Amniotic epithelial cell (primary cell): ENCODE data around the gene GCSAM.

ENCODE experiments used
- DNase-seq: peaks from one replicate; pipeline ENCODE4 v3.0.0-alpha.2; 2010; ENCODE audit warnings: low read depth

The GCSAM gene

DNA sequence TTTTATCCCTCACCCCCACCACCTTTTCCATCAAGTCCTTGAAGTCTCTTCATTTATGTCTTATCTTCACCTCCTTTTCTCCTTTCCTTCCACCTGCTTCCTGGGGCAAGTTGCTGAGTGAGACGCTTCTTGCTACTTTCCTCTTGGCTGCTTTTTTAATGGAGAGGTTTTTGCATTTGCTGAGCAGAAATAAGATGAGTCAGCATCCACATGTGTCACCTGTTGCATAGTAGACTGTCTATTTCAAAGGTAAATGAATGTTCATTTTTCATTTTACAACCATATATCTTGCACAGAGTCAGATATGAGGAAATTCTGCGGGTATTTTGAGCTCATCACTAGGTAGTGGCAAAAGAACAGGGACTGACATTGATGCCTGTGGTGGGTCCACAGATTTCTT is 28.3 kb downstream of the GCSAM start:
- DNase-seq: no peak

DNA sequence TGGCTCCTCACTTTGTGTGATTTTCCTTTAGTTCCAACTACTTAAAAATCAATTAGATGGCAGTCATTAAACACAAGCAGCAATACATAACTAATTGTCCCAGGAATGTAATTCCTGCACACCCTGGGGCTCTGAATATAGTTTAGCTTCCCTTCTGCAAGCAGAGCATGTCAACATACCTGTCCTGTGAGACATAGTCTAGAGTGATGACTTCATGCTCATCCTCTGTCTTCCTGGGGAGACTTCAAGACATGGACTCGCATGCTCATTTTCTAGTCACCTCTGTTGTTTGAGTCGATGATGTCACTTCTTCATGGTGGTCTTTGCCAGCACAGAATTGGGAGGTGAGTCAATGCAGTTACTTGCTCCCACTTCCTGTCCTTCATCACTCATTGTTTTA is 31.1 kb downstream of the GCSAM start:
- peak; percentile 59 for DNase-seq

- DNase-seq: peak; percentile 99
These were observed 35.7 kb downstream of the GCSAM start for GRCh38 chr3:112097378-112097777.

DNA sequence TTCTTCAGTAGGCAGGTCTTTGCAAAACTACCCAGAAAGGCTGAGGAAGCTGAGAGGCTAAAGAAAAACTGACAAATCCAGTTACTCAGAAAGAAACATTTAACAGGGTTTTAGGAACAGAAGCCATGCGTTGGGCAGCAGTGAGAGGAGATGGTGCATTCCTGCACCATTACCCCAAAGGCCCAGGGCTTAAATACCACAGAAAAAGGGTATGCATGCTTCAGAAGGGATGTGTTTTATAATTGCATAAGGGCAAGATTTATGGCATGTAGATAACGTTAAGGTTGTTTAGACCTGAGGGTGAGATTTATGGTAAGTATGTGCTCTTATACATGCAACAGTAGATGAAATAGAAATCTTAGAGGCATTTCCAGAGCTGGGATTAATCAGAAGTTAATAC is 36.9 kb downstream of the GCSAM start:
- peak; percentile 97 for DNase-seq

- DNase-seq: no peak
These were observed 37.3 kb downstream of the GCSAM start for GRCh38 chr3:112095731-112096130.

GRCh38 chr3:112093180-112093522 is 39.9 kb downstream of the GCSAM start:
- peak; percentile 63 for DNase-seq

DNA sequence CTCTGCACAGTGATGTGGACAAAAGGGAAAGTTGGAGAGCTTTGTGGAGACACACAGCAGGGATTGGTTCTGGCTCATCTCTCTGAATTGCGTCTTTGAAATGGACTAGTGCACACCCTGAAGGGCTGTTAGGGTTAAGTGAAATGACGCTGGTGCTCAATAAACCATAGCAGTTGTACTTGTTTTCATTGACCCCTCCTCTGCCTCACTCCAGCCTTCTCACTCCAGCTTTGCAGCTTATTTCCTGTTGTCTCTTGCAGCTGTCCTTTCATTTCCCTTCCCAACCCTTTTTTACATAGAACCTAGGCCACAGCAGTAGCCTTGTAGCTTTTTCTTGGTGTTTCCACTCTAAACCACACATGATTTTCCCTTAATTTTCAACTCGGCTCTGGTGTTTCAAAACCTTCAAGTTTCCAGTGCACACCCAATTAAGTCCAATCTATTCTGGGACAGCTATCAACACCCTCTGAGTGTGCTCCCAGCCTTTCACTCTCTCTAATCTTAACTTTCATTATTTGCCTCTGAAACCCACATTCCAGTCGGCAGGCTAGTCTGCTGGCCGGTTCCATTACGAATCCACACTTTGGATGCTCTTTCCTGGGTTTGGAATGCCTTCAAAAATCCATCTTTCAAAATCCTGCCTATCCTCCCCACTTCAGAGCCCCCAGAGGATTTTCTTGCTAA is 40.4 kb downstream of the GCSAM start:
- DNase-seq: no peak

DNA sequence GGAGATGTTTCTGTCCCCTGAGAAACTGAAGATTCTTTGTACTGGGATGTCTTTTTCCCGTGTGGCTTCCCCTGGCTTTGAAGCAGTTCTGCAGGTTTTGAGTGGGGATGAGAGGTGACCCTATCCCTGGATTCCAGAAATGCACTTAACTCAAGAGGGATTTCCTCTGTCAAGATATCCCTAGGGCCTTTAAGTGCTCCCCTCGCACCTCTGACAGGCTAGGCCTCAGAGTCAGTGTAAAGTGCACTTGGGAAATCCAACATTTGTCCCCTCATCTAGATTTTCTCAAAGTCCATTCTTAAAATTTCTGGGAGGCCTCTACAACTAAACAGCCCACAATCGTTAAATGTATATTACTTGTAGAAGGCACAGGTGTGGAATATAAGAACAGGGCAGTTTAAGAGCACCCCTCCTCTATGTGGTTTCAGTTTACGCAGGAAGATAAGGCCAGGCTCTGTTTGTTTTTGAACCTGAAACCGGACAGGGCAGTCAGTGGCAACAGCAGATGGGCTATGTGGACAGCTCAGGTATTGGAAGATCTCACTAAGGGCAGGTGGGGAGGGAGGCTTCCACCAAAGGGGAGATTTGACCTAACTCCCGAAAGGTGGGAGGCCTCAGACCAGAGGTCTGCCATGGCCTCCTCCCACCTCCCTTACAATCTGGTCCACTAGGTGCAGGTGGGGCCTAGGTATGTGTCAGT is 42.0 kb downstream of the GCSAM start:
- no peak for DNase-seq

DNA sequence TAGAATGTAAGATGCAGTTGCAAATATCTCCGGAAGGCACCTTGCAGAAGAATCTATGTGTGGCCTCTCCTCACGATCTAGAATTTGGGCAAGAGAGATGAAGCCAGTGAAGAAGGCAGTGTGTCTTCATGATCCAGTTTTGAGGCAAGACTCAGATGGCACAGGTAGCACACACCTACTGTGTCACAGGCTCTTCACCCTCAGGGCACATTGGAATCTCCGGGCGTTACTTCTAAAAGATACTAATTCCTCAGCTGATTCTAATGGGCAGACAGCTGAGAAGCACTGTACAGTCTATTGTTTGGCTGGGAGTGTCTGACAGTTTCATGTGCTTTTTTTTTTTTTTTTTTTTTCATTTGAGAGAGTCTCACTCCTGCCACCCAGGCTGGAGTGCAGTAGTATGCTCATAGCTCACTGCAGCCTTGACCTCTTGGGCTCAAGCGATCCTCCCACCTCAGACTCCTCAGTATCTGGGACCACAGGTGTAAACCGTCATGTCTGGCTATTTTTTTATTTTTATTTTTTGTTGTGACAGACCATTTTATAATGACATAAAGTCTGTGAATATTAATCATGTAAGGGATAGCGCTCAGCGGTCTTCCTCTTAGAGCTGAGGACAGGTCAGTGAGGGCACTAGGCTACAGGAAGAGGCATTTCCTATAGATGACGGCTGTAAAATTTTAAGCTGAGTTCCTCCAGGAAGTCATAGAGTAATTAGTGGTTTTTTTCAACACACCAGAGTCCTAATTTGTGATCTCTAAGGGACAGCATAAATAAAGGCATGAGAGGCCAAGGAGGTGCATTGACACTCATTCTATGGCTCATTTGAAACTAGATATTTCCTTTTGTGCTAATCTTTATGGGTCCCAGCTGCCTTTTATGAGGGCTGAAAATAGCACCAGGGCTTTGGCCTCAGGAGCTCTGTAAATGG is 42.8 kb downstream of the GCSAM start:
- no peak for DNase-seq

GRCh38 chr3:112088944-112089343 is 44.1 kb downstream of the GCSAM start:
- no peak for DNase-seq

GRCh38 chr3:112087746-112088145 is 45.3 kb downstream of the GCSAM start:
- DNase-seq: no peak

DNA sequence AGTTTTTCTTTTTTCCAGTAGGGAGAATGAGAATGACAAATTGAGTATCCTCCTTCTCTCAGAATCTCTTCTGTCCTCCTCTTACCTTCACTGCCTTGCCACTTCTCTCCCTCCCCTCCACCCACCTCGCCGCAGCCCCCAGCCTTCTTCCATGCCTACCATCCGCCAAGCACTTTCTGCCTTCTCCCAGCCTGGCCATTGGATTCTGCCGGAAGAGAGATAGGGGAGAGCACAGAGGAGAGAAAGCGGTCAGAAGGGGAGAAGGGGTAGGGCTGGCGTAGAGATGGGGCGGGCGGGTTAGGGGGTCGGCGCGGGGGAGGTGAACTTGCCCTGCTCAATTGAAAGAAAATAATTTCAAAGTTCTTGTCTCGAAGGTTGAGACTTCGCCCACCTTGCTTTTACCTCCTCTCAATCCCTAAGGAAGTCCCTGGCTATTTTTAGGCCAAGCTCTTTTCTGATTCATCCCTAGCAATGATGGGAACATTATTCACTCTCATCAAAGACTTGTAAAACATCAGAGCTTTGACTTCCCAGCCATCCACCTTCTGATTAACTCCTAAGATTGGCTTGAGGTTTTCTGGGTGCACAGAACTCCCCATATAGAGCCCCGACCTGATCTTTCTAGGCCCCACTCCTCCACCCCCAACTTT is 46.0 kb downstream of the GCSAM start:
- DNase-seq: peak; percentile 54

DNA sequence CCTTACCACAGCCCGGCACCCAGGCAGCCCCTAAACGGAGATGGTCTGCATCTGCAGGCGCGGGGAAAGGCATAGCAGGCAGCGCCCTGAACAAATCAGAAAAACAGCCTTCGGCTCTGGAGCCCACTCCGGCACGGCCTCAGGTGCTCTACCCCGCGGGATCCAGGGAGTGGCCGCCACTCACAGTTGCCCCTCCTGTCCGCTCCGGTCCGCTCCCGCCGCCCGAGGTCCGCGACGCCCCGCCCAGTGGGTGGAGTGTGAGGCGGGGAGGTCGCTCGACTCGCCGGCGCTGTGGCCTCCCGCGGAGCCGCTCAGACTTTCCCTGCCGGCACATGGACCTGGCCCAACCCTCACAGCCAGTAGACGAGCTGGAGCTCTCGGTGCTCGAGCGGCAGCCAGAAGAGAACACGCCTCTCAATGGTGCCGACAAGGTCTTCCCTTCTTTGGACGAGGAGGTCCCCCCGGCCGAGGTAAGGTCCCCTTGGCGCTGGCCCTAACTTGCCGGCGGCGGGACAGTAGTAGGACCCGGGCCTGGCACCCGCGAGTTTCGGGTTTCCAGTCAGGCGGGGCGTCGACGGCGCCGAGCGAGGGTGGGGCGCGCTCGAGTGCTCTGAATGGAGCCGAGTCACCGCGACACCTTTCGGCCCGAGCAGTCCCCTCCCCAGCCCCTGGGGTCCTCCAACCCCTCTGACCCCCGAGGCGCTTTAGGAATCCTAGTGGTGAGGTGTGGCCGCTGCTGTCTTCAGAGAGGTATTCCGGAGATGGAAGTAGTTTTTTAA is 46.8 kb downstream of the GCSAM start, which contains the start of gene C3orf52:
Gene C3orf52 (plus strand): TSS at position 314 of the 779 bp plus-strand sequence. CDS start 19 bp downstream, at position 333.
- DNase-seq: peak; percentile 66

DNA sequence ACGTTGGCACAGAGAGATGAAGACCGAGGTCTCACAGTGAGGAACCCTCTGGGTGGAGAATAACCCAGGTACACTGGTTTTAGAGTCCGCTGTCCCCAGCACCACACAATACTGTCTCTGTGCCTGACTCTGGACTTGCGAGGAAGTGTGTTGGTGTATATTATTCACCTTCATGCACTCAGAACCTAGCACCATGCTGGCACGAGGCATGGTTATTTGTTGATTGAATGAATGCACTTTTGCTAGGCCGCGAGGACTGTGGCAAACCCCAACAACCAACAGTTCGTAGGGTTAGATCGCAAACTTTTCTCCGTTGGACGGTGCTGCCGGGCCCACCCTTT is 47.3 kb downstream of the GCSAM start:
- DNase-seq: no peak

GRCh38 chr3:112084980-112085705 is 47.9 kb downstream of the GCSAM start:
- peak; percentile 21 for DNase-seq

GRCh38 chr3:112083239-112083638 is 49.8 kb downstream of the GCSAM start:
- peak; percentile 21 for DNase-seq

- DNase-seq: no peak
These were observed 54.6 kb downstream of the GCSAM start for GRCh38 chr3:112078125-112079083.

DNA sequence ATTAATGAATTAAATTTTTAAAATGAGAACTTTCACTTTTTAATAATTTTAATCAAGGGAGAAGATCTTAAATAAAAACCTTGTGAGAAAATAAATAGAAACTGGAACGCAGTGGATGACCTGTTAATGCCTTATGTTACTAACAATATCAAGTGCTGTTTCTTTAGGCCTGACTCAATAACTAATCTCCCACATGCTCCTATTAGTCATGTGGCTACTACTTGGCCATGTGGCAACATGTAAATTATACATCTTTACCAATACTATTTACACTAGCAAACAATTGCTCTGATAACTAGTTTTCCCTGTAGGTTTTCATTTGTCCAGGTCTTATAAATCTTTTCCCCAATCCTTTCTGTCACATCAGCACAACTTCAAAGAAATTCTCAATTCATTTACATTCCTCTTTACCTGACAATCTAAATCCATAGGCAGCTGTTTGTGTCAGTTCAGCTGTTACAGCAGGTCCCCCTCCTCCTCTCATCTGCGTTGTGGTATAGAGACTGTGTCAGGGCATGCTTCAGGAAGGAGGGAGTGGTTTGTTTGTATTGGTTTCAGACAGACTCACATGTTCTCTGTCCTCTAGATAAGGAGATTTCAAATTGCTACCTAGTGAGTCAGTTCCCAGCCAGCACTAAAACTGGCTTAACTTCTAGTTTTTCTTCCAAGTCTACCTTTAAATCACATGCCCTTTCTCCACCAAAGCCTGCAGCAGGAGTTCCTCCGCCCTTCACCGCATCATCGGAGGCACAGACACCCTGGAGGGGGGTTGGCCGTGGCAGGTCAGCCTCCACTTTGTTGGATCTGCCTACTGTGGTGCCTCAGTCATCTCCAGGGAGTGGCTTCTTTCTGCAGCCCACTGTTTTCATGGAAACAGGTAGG is 58.2 kb downstream of the GCSAM start:
- DNase-seq: peak; percentile 98

DNA sequence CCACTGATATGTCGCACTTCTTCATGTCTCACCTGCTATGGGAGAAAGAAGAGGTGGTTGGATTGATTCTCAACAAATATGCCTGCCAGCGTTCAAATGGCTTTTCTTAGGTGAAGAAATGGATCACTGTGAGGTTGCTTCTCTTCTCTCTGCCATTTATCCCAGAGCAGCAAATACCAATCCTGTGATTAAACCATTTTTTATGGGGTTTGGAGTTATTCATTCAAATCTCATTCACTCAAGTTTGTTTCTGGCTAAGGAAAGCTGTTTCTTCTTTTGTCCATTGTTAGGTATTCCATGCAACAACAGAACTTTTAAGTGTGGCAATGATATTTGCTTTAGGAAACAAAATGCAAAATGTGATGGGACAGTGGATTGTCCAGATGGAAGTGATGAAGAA is 59.0 kb downstream of the GCSAM start:
- DNase-seq: no peak
